ENCODE measurements around the gene CLDN6.
A peak's percentile ranks its signal among the peaks of the same experiment; 100 is the strongest.
"Not testable (repeated sequence)": the region's sequence is repeated elsewhere in the genome, so short reads cannot be mapped to it uniquely, and the experiment has no call there.

CLDN6 gene

GRCh38 chr16:3017794-3018506 lies at the start of gene CLDN6:
Gene CLDN6, minus strand, starts transcription at chr16:3018183. Its CDS starts 2,162 bp downstream, at chr16:3016021.
- DNase-seq (ENCODE audit: low spot score), result no peak

- DNase-seq (ENCODE audit: low spot score), result no peak
These were observed 48.4 kb upstream of the CLDN6 start for GRCh38 chr16:3066440-3066748.

- DNase-seq (ENCODE audit: low spot score), result no peak
These were observed 47.9 kb upstream of the CLDN6 start for GRCh38 chr16:3065742-3066439.

GRCh38 chr16:3065069-3065741 lies 47.2 kb upstream of the CLDN6 start, which contains the start of gene IL32:
Gene IL32, plus strand, starts transcription at chr16:3065640. Its CDS starts 172 bp downstream, at chr16:3065812.
- no peak for DNase-seq (ENCODE audit: low spot score)

GRCh38 chr16:3063625-3064386 lies 45.8 kb upstream of the CLDN6 start:
- no peak for DNase-seq (ENCODE audit: low spot score)

- DNase-seq (ENCODE audit: low spot score), result no peak
These were observed 44.6 kb upstream of the CLDN6 start for GRCh38 chr16:3062553-3062952.

GRCh38 chr16:3060339-3061127 lies 42.5 kb upstream of the CLDN6 start:
- DNase-seq (ENCODE audit: low spot score), result no peak

GRCh38 chr16:3059723-3060242 lies 41.8 kb upstream of the CLDN6 start:
- DNase-seq (ENCODE audit: low spot score), result no peak

GRCh38 chr16:3059041-3059722 lies 41.2 kb upstream of the CLDN6 start:
- peak; percentile 76 for DNase-seq (ENCODE audit: low spot score)

GRCh38 chr16:3058139-3059030 lies 40.4 kb upstream of the CLDN6 start:
- peak; percentile 32 for DNase-seq (ENCODE audit: low spot score)

- no peak for DNase-seq (ENCODE audit: low spot score)
These were observed 39.5 kb upstream of the CLDN6 start for GRCh38 chr16:3057181-3058138.

- no peak for DNase-seq (ENCODE audit: low spot score)
These were observed 38.6 kb upstream of the CLDN6 start for GRCh38 chr16:3056336-3057180.

GRCh38 chr16:3055734-3056115 lies 37.7 kb upstream of the CLDN6 start:
- not testable (repeated sequence) for DNase-seq (ENCODE audit: low spot score)

GRCh38 chr16:3054965-3055733 lies 37.2 kb upstream of the CLDN6 start:
- DNase-seq (ENCODE audit: low spot score), result no peak

GRCh38 chr16:3053330-3053710 lies 35.3 kb upstream of the CLDN6 start:
- not testable (repeated sequence) for DNase-seq (ENCODE audit: low spot score)

GRCh38 chr16:3052571-3053329 lies 34.8 kb upstream of the CLDN6 start:
- DNase-seq (ENCODE audit: low spot score), result not testable (repeated sequence)

Data from putamen (tissue), 1 donor.